ENCODE measurements around the gene DNAJC4. TPM values are rescaled to one million over a fixed set of nuclear protein-coding genes. Genes with fewer than 3 reads are reported as not detected.

DNAJC4 gene
- total and polyA plus RNA-seq, 3 experiments from 2014 or later = 25.5 to 28.7 (median 26.4) TPM

DNA sequence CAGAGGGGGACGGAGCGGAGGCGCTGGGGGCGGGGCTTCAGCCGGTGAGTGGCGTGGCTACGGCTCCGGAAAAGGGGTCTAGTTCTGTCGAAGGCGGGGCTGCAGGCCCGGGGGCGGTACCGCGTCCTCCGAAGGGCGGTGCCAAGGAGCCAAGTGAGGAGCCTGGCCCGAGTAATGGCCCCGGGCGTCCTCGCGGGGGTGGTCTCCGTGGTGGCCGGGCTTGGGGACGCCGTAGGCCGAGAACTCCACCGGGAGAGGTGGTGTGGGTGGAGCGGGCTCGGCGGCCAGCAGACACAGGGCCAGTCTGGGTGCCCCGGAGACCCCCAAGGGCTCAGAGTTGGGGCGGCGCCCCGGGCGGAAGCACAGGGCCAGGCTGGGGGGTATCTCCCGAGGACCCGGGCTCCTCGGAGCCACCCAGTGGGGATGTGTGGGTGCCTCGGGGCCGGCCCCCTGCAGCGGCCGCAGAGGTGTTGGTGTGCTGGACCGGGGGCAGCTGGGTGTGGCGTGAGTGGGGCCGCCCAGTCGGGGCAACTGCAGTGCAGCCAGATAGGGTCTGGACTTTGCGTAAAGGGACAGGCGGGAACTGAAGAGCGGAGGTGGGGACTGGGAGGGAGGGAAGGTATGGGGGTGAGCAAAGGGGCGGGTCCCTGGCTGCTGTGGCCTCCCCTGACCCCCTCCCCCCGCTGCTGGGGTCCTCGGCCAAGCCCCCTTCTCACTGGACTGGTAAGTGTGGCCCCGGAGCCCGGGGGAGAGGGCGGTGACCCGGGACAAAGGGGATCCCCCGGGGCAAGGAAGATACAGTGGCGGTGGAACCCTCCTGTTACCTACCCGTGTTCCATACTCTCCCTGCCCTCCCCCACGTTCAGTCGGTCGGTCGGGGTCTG lies 11.4 kb downstream of the DNAJC4 start:
- H3K9me3 Mint-ChIP-seq = no peaks in the 10 kb centered on the region
- peak overlapping the region; percentile 76 for H3K4me3 ChIP-seq (ENCODE audit: low read length)
- H3K4me1 Mint-ChIP-seq = peaks cover 23 to 67% (median 26%) of the 10 kb centered on the region in 3 donors
- H3K36me3 ChIP-seq (ENCODE audit: insufficient read depth, low read length) = no peaks in the 10 kb centered on the region
- peaks cover 39% of the 10 kb centered on the region for H3K4me1 ChIP-seq (ENCODE audit: insufficient read depth, low read length)
- ChIA-PET CTCF (interaction anchor here (0.6 to 13.4 kb wide), 13 partner anchors 9 to 76 kb away, joined by 3 to 124 read pairs (median 5); partner anchors contain the start of genes CATSPERZ, FERMT3, NUDT22 and PLCB3), POLR2A (interaction anchor here (0.6 to 2.5 kb wide), 15 partner anchors 8 to 946 kb away, joined by 3 to 35 read pairs (median 4); partner anchors contain the start of genes CATSPERZ, ESRRA, FERMT3 and NUDT22)
- H3K27me3 Mint-ChIP-seq = no peaks in the 10 kb centered on the region
- H3K27ac ChIP-seq (ENCODE audit: low read depth, low read length) = peak overlapping the region; percentile 99
- peak overlapping the region; percentile 99 to 100 (median 100) for H3K27ac Mint-ChIP-seq
- H3K4me3 Mint-ChIP-seq = peak overlapping the region; percentile 87 to 97 (median 90)
- peaks cover 0 to 39% (median 0%) of the 10 kb centered on the region in 3 donors for H3K36me3 Mint-ChIP-seq
- no peaks in the 10 kb centered on the region for H3K9me3 ChIP-seq (ENCODE audit: low read length)
- H3K27me3 ChIP-seq (ENCODE audit: insufficient read depth, low read length, poor library complexity, severe bottlenecking) = no peaks in the 10 kb centered on the region
- peak in 2 of 5 donors; percentile 99 to 100 for DNase-seq

DNA sequence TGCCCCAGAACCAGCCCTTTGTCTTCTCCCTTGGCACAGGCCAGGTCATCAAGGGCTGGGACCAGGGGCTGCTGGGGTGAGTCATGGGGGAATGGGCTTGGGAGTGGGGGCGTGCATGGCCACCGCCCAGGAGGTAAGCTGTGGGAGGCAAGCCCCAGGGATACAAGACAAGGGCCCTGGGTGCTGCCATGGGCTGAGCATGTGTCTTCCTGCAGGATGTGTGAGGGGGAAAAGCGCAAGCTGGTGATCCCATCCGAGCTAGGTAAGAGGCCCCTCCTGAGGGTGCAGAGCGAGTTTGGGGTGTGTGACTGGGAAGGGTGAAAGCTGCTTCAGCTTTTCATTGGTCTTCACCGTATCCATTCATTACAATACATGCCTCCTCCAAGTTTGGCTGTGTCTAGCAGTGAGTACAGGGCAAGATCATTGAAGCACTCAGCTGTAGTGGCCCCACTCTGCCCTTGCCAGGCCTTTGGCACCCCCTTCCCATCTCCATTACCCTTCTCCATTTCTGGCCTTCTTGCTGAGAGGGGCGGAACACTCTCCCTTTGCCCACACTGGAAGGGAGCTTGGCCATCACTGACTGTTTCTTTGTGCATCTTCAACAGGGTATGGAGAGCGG lies 13.0 kb downstream of the DNAJC4 start:
- H3K27me3 ChIP-seq (ENCODE audit: insufficient read depth, low read length, poor library complexity, severe bottlenecking) = no peaks in the 10 kb centered on the region
- CTCF ChIA-PET = interaction anchor here (1.5 to 13.4 kb wide), 5 partner anchors 9 to 61 kb away, joined by 5 to 124 read pairs (median 12); partner anchors contain the start of genes CATSPERZ and FERMT3
- no peak overlapping the region for H3K4me3 ChIP-seq (ENCODE audit: low read length)
- peaks cover 39% of the 10 kb centered on the region for H3K4me1 ChIP-seq (ENCODE audit: insufficient read depth, low read length)
- H3K9me3 ChIP-seq (ENCODE audit: low read length) = no peaks in the 10 kb centered on the region
- DNase-seq = no peak
- H3K36me3 ChIP-seq (ENCODE audit: insufficient read depth, low read length) = no peaks in the 10 kb centered on the region
- no peak overlapping the region for H3K27ac ChIP-seq (ENCODE audit: low read depth, low read length)
- Mint-ChIP-seq H3K9me3 (no peaks in the 10 kb centered on the region), H3K4me1 (peaks cover 27 to 71% (median 30%) of the 10 kb centered on the region in 3 donors), H3K27me3 (no peaks in the 10 kb centered on the region), H3K4me3 (peak overlapping the region; percentile 49 to 90 (median 87)), H3K36me3 (peaks cover 0 to 26% (median 0%) of the 10 kb centered on the region in 3 donors), H3K27ac (peak overlapping the region in 7 of 8 donors; percentile 29 to 93 (median 76))
- POLR2A ChIA-PET = interaction anchor here (1.0 kb wide), 1 partner anchor 37 kb away, joined by 3 read pairs; no protein-coding TSS in a partner anchor

DNA sequence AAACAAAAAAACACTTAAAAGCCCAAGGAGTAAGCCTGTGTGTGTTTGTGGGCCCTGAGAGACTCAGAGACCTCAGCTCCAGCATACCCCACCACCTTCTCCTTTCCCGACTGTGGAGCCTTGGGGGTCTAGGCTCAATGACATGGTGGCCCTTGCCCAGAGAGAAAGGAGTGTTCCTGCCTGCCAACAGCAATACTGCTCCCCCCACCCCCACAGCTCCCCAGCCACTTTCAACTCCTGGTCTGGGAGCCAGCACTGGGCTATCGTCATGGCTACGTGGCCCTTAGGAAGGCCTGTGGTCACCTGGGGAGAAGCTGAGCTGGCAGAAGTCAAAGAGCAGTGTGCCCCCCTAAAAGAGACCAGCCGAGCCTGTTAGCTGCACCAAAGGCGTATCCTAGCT lies 13.8 kb downstream of the DNAJC4 start:
- H3K27me3 ChIP-seq (ENCODE audit: insufficient read depth, low read length, poor library complexity, severe bottlenecking) = no peaks in the 10 kb centered on the region
- Mint-ChIP-seq H3K9me3 (no peaks in the 10 kb centered on the region), H3K4me1 (peaks cover 27 to 65% (median 31%) of the 10 kb centered on the region in 3 donors), H3K27me3 (no peaks in the 10 kb centered on the region), H3K27ac (peak overlapping the region in 5 of 8 donors; percentile 58 to 93 (median 79)), H3K36me3 (peaks cover 0 to 20% (median 0%) of the 10 kb centered on the region in 3 donors), H3K4me3 (peak overlapping the region in 6 of 7 donors; percentile 27 to 88 (median 72))
- H3K4me3 ChIP-seq (ENCODE audit: low read length) = no peak overlapping the region
- ChIA-PET CTCF (interaction anchor here (1.5 to 13.4 kb wide), 5 partner anchors 8 to 60 kb away, joined by 5 to 124 read pairs (median 12); partner anchors contain the start of genes CATSPERZ and FERMT3), POLR2A (interaction anchor here (1.0 to 1.4 kb wide), 2 partner anchors 18 to 38 kb away, joined by 3 to 9 read pairs; partner anchors contain the start of gene NUDT22)
- H3K36me3 ChIP-seq (ENCODE audit: insufficient read depth, low read length) = no peaks in the 10 kb centered on the region
- peaks cover 39% of the 10 kb centered on the region for H3K4me1 ChIP-seq (ENCODE audit: insufficient read depth, low read length)
- H3K9me3 ChIP-seq (ENCODE audit: low read length) = no peaks in the 10 kb centered on the region
- H3K27ac ChIP-seq (ENCODE audit: low read depth, low read length) = no peak overlapping the region
- no peak for DNase-seq

DNA sequence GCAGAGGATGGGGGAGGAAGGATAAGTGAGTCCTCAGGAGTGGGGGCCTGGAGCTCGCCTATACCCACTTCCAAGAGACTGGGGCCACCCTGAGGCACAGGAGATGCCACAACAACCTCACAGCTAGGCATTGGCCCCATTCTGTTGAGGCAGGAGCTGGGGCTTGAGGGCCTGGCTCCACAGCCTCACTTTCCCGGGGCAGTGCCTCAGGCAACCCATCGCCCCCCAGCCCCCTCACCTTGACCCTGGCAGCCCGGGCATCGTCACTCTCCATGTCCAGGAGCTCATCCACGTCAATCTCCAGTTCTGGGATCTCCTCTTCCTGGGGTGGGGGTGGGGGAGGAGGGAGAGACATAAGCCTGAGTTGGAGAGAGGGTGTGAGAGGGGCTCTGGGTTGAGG lies 14.6 kb downstream of the DNAJC4 start:
- H3K27me3 Mint-ChIP-seq = no peaks in the 10 kb centered on the region
- H3K4me1 Mint-ChIP-seq = peaks cover 28 to 62% (median 28%) of the 10 kb centered on the region in 3 donors
- Histone ChIP-seq H3K4me1 (ENCODE audit: insufficient read depth, low read length) (peaks cover 36% of the 10 kb centered on the region), H3K9me3 (ENCODE audit: low read length) (no peaks in the 10 kb centered on the region), H3K36me3 (ENCODE audit: insufficient read depth, low read length) (no peaks in the 10 kb centered on the region), H3K4me3 (ENCODE audit: low read length) (peak overlapping the region; percentile 66), H3K27me3 (ENCODE audit: insufficient read depth, low read length, poor library complexity, severe bottlenecking) (no peaks in the 10 kb centered on the region), H3K27ac (ENCODE audit: low read depth, low read length) (peak overlapping the region; percentile 67)
- peaks cover 0 to 20% (median 0%) of the 10 kb centered on the region in 3 donors for H3K36me3 Mint-ChIP-seq
- H3K9me3 Mint-ChIP-seq = no peaks in the 10 kb centered on the region
- peak overlapping the region in 6 of 7 donors; percentile 83 to 94 (median 87) for H3K4me3 Mint-ChIP-seq
- DNase-seq = no peak
- H3K27ac Mint-ChIP-seq = peak overlapping the region in 7 of 8 donors; percentile 45 to 99 (median 89)
- ChIA-PET POLR2A (interaction anchor here (0.6 to 4.3 kb wide), 9 partner anchors 12 to 1572 kb away, joined by 5 to 44 read pairs (median 9); partner anchors contain the start of genes DNAJC4, ESRRA, FERMT3 and NUDT22), CTCF (interaction anchor here (1.0 to 13.4 kb wide), 5 partner anchors 13 to 58 kb away, joined by 3 to 124 read pairs (median 62); partner anchors contain the start of genes CATSPERZ, ESRRA, FERMT3 and NUDT22)

DNA sequence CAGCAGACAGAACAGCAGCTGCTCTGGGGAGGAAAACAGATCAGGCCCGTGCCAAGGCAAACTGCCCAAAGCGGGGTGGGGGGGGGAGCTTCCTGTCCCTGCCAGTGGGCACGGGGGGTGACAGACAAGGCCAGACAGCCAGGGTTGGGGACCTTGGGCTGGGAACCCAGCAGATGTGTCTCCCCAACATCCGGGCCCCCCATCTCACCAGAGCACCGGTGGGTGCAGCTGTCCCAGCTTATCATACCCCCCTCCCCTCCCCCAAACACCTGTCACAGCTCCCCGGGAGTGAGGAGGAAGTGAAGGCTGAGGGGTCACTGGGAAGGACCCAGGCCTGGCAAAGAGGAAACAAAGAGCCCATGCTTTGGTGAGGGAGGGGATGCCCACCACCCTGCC lies 15.1 kb downstream of the DNAJC4 start:
- H3K4me1 ChIP-seq (ENCODE audit: insufficient read depth, low read length) = peaks cover 33% of the 10 kb centered on the region
- peak overlapping the region; percentile 67 for H3K27ac ChIP-seq (ENCODE audit: low read depth, low read length)
- Mint-ChIP-seq H3K4me3 (peak overlapping the region; percentile 83 to 94 (median 86)), H3K36me3 (peaks cover 0 to 20% (median 0%) of the 10 kb centered on the region in 3 donors), H3K27ac (peak overlapping the region; percentile 79 to 99 (median 88)), H3K27me3 (no peaks in the 10 kb centered on the region), H3K4me1 (peaks cover 24 to 59% (median 26%) of the 10 kb centered on the region in 3 donors), H3K9me3 (no peaks in the 10 kb centered on the region)
- CTCF ChIA-PET = interaction anchor here (1.0 to 13.4 kb wide), 7 partner anchors 8 to 58 kb away, joined by 3 to 124 read pairs (median 6); partner anchors contain the start of genes CATSPERZ, ESRRA, FERMT3 and NUDT22
- peak in 4 of 5 donors; percentile 56 to 84 (median 64) for DNase-seq
- POLR2A ChIA-PET = interaction anchor here (0.9 to 4.3 kb wide), 9 partner anchors 11 to 72 kb away, joined by 5 to 44 read pairs (median 9); partner anchors contain the start of genes DNAJC4, ESRRA, FERMT3 and NUDT22
- H3K9me3 ChIP-seq (ENCODE audit: low read length) = no peaks in the 10 kb centered on the region
- peak overlapping the region; percentile 66 for H3K4me3 ChIP-seq (ENCODE audit: low read length)
- no peaks in the 10 kb centered on the region for H3K36me3 ChIP-seq (ENCODE audit: insufficient read depth, low read length)
- H3K27me3 ChIP-seq (ENCODE audit: insufficient read depth, low read length, poor library complexity, severe bottlenecking) = no peaks in the 10 kb centered on the region

DNA sequence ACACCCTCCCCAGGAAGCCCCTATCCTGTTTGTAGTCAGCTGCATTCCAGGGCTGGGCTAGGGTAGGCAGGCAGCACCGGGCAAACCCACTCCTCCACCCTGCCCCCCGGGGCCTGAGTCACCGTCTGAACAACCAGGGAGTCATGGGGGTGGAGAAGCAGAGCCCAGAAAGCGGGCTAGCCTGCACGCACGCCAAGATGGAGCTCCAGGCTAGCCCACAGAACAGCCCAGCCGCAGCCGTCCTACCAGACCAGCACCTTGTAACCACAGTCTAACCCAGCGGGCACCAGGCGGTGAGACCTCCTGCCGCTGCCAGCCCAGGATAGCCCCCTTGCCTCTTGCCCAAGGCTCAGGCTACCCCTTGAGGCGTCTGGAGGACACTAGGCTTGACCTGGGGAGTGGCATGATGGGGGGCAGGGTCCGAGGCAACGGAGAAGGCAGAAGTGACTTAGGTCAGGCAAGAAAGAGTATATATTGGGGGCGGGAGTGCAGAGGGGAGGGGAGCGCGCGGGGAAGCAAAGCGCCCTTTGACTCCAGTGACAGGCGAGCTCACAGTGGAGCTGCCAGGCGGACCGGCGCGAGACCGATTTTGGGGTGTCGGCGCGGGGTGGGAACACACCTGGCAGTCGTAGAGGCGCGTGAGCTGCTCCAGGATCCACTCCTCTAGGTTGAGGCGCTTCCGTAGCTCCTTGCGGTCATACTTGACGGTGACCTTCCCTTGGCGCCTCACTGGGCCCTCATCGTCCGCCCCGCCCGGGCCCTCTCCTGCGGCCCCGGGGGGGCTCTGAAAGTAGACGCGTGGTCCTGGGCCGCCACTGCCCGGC lies 15.7 kb downstream of the DNAJC4 start:
- DNase-seq = peak; percentile 36 to 84 (median 58)
- peak overlapping the region; percentile 79 to 96 (median 88) for H3K27ac Mint-ChIP-seq
- Histone ChIP-seq H3K27ac (ENCODE audit: low read depth, low read length) (peak overlapping the region; percentile 67), H3K4me1 (ENCODE audit: insufficient read depth, low read length) (peaks cover 37% of the 10 kb centered on the region), H3K9me3 (ENCODE audit: low read length) (no peaks in the 10 kb centered on the region), H3K27me3 (ENCODE audit: insufficient read depth, low read length, poor library complexity, severe bottlenecking) (no peaks in the 10 kb centered on the region), H3K4me3 (ENCODE audit: low read length) (peak overlapping the region; percentile 66), H3K36me3 (ENCODE audit: insufficient read depth, low read length) (no peaks in the 10 kb centered on the region)
- H3K36me3 Mint-ChIP-seq = peaks cover 0 to 19% (median 0%) of the 10 kb centered on the region in 3 donors
- H3K4me1 Mint-ChIP-seq = peaks cover 21 to 60% (median 23%) of the 10 kb centered on the region in 3 donors
- no peaks in the 10 kb centered on the region for H3K27me3 Mint-ChIP-seq
- ChIA-PET POLR2A (interaction anchor here (0.6 to 4.3 kb wide), 13 partner anchors 11 to 1516 kb away, joined by 3 to 44 read pairs (median 8); partner anchors contain the start of genes DNAJC4, ESRRA, FERMT3 and NUDT22), CTCF (interaction anchor here (1.0 to 13.4 kb wide), 7 partner anchors 9 to 57 kb away, joined by 3 to 124 read pairs (median 6); partner anchors contain the start of genes CATSPERZ, ESRRA, FERMT3 and NUDT22)
- no peaks in the 10 kb centered on the region for H3K9me3 Mint-ChIP-seq
- H3K4me3 Mint-ChIP-seq = peak overlapping the region; percentile 83 to 94 (median 86)

Measured in CD8-positive, alpha-beta memory T cell (primary cell).